ENCODE measurements around the gene PDE7B. TPM values are rescaled to one million over a fixed set of nuclear protein-coding genes. Genes with fewer than 3 reads are reported as not detected.

The PDE7B gene
- polyA plus RNA-seq, 1 of the 3 experiments (the other 2 are of a cell fraction) = 1.9 TPM

DNA sequence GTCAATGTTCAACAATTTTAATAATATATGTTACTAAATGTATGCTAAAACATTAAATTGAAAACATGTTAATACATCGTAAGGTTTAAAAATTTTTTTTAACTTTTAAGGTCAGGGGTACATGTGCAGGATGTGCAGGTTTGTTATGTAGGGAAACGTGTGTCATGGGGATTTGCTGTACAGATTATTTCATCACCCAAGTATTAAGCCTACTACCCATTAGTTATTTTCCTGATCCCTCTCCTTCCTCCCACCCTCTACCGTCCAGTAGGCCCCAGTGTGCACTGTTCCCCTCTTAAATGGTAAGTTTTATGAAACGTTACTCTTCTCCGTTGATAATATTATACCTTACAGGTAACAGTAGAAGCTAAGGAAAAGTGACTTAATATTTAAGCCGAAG lies 15.8 kb downstream of the PDE7B start:
- no peak overlapping the region for H3K27ac ChIP-seq (ENCODE audit: low read depth in 2 of 2, low read length in 1 of 2)
- no peak overlapping the region for H3K9ac ChIP-seq

More for the DNA sequence above, 15.8 kb downstream of the PDE7B start:
- H3K4me2 ChIP-seq = no peak overlapping the region
- WGBS (ENCODE audit: low lambda C conversion rate) = 94% methylated on average over 6 of the region's 6 CpGs
- H3K9me3 ChIP-seq = no peaks in the 10 kb centered on the region; the same call in 1 of the 2 replicates
- no peaks in the 10 kb centered on the region for H3K36me3 ChIP-seq (replicated peaks in 1 of 2; ENCODE audit: control insufficient read depth in 1 of 2, insufficient read depth in 2 of 2, low read length in 1 of 2)
- no peaks in the 10 kb centered on the region for H4K20me1 ChIP-seq (ENCODE audit: insufficient read depth)
- ChIA-PET CTCF (interaction anchor here (1.2 kb wide), 1 partner anchor 12 kb away, joined by 3 read pairs; no protein-coding TSS in a partner anchor), POLR2A (no interaction called here)
- no peak overlapping the region for H2AFZ ChIP-seq (ENCODE audit: low read depth)
- peaks cover 3% of the 10 kb centered on the region for H3F3A ChIP-seq (replicated peaks; ENCODE audit: insufficient read depth)
- no peaks in the 10 kb centered on the region for H3K27me3 ChIP-seq (ENCODE audit: insufficient read depth)
- H3K4me1 ChIP-seq (ENCODE audit: control insufficient read depth in 1 of 2, insufficient read depth in 2 of 2, low read depth in 1 of 2, low read length in 1 of 2) = no peaks in the 10 kb centered on the region; a peak in 1 of 4 replicates
- no peak overlapping the region for H3K4me3 ChIP-seq (ENCODE audit: low read depth in 2 of 2, low read length in 1 of 2)
- TF ChIP-seq, protein P1, sequence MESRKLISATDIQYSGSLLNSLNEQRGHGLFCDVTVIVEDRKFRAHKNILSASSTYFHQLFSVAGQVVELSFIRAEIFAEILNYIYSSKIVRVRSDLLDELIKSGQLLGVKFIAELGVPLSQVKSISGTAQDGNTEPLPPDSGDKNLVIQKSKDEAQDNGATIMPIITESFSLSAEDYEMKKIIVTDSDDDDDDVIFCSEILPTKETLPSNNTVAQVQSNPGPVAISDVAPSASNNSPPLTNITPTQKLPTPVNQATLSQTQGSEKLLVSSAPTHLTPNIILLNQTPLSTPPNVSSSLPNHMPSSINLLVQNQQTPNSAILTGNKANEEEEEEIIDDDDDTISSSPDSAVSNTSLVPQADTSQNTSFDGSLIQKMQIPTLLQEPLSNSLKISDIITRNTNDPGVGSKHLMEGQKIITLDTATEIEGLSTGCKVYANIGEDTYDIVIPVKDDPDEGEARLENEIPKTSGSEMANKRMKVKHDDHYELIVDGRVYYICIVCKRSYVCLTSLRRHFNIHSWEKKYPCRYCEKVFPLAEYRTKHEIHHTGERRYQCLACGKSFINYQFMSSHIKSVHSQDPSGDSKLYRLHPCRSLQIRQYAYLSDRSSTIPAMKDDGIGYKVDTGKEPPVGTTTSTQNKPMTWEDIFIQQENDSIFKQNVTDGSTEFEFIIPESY (IDR thresholded peaks at IDR 0.05; ENCODE audit: borderline replicate concordance, low read depth) = no peak
- TF ChIP-seq, protein P2, sequence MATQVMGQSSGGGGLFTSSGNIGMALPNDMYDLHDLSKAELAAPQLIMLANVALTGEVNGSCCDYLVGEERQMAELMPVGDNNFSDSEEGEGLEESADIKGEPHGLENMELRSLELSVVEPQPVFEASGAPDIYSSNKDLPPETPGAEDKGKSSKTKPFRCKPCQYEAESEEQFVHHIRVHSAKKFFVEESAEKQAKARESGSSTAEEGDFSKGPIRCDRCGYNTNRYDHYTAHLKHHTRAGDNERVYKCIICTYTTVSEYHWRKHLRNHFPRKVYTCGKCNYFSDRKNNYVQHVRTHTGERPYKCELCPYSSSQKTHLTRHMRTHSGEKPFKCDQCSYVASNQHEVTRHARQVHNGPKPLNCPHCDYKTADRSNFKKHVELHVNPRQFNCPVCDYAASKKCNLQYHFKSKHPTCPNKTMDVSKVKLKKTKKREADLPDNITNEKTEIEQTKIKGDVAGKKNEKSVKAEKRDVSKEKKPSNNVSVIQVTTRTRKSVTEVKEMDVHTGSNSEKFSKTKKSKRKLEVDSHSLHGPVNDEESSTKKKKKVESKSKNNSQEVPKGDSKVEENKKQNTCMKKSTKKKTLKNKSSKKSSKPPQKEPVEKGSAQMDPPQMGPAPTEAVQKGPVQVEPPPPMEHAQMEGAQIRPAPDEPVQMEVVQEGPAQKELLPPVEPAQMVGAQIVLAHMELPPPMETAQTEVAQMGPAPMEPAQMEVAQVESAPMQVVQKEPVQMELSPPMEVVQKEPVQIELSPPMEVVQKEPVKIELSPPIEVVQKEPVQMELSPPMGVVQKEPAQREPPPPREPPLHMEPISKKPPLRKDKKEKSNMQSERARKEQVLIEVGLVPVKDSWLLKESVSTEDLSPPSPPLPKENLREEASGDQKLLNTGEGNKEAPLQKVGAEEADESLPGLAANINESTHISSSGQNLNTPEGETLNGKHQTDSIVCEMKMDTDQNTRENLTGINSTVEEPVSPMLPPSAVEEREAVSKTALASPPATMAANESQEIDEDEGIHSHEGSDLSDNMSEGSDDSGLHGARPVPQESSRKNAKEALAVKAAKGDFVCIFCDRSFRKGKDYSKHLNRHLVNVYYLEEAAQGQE (IDR thresholded peaks at IDR 0.05; ENCODE audit: low read depth, low read length) = no peak
- no peak for TF ChIP-seq FOSL2 (IDR thresholded peaks at IDR 0.05; ENCODE audit: borderline replicate concordance, low read depth)
- TF ChIP-seq EZH2phosphoT487 (IDR thresholded peaks at IDR 0.05; ENCODE audit: borderline replicate concordance, low read depth) = no peak
- no peak for TF ChIP-seq MEF2A (IDR thresholded peaks at IDR 0.05; ENCODE audit: borderline replicate concordance, low read depth)
- TF ChIP-seq, protein P3, sequence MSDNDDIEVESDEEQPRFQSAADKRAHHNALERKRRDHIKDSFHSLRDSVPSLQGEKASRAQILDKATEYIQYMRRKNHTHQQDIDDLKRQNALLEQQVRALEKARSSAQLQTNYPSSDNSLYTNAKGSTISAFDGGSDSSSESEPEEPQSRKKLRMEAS (IDR thresholded peaks at IDR 0.05; ENCODE audit: low read depth) = no peak
- TF ChIP-seq TAF1 (IDR thresholded peaks at IDR 0.05; ENCODE audit: borderline replicate concordance, low read depth, low read length) = no peak
- no peak for TF ChIP-seq MXI1 (IDR thresholded peaks at IDR 0.05; ENCODE audit: low read depth, low read length)
- no peak for TF ChIP-seq FOXJ3 (CRISPR knock-in tag; IDR thresholded peaks at IDR 0.05)
- no peak for TF ChIP-seq NFIC (IDR thresholded peaks at IDR 0.05; ENCODE audit: borderline replicate concordance)
- TF ChIP-seq, protein P4, sequence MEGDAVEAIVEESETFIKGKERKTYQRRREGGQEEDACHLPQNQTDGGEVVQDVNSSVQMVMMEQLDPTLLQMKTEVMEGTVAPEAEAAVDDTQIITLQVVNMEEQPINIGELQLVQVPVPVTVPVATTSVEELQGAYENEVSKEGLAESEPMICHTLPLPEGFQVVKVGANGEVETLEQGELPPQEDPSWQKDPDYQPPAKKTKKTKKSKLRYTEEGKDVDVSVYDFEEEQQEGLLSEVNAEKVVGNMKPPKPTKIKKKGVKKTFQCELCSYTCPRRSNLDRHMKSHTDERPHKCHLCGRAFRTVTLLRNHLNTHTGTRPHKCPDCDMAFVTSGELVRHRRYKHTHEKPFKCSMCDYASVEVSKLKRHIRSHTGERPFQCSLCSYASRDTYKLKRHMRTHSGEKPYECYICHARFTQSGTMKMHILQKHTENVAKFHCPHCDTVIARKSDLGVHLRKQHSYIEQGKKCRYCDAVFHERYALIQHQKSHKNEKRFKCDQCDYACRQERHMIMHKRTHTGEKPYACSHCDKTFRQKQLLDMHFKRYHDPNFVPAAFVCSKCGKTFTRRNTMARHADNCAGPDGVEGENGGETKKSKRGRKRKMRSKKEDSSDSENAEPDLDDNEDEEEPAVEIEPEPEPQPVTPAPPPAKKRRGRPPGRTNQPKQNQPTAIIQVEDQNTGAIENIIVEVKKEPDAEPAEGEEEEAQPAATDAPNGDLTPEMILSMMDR (IDR thresholded peaks at IDR 0.05) = no peak
- no peak for TF ChIP-seq RXRA (IDR thresholded peaks at IDR 0.05; ENCODE audit: borderline replicate concordance, low read depth)
- TF ChIP-seq, protein P5, sequence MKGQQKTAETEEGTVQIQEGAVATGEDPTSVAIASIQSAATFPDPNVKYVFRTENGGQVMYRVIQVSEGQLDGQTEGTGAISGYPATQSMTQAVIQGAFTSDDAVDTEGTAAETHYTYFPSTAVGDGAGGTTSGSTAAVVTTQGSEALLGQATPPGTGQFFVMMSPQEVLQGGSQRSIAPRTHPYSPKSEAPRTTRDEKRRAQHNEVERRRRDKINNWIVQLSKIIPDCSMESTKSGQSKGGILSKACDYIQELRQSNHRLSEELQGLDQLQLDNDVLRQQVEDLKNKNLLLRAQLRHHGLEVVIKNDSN (IDR thresholded peaks at IDR 0.05; ENCODE audit: borderline replicate concordance, low read depth) = no peak
- TF ChIP-seq, protein P6, sequence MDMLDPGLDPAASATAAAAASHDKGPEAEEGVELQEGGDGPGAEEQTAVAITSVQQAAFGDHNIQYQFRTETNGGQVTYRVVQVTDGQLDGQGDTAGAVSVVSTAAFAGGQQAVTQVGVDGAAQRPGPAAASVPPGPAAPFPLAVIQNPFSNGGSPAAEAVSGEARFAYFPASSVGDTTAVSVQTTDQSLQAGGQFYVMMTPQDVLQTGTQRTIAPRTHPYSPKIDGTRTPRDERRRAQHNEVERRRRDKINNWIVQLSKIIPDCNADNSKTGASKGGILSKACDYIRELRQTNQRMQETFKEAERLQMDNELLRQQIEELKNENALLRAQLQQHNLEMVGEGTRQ (IDR thresholded peaks at IDR 0.05; ENCODE audit: borderline replicate concordance, low read depth, low read length) = no peak
- TF ChIP-seq TCF12 (IDR thresholded peaks at IDR 0.05) = no peak
- TF ChIP-seq JUND (IDR thresholded peaks at IDR 0.05) = no peak
- TF ChIP-seq SIN3A (IDR thresholded peaks at IDR 0.05; ENCODE audit: borderline replicate concordance, low read depth, low read length) = no peak
- TF ChIP-seq RCOR1 (IDR thresholded peaks at IDR 0.05; ENCODE audit: low read length) = no peak
- TF ChIP-seq GATA2 (CRISPR knock-in tag; IDR thresholded peaks at IDR 0.05) = no peak
- no peaks in the 10 kb centered on the region for H3K9me2 ChIP-seq
- no peaks in the 10 kb centered on the region for H3K79me2 ChIP-seq (ENCODE audit: insufficient read depth)
- DNase-seq = no peak

Measured in SK-N-SH (cell line).